Fibroblast of mammary gland (primary cell): ENCODE measurements around the gene LIMA1.
"Not testable (repeated sequence)": the region's sequence is repeated elsewhere in the genome, so short reads cannot be mapped to it uniquely, and the experiment has no call there.

Source experiments
- DNase-seq: peaks from one replicate; pipeline ENCODE4 v3.0.0-alpha.2; 2010; ENCODE audit warnings: low read depth
- H3K4me3 ChIP-seq: 2 replicates; pipeline ENCODE4 v1.5.1; 2011; ENCODE audit warnings: low read depth, mild to moderate bottlenecking, low read length, moderate library complexity; ENCODE audit not compliant: control insufficient read depth
- CTCF ChIP-seq: conservative IDR thresholded peaks from 2 replicates; pipeline ENCODE4 v1.5.1; 2011; ENCODE audit warnings: low read depth, low read length, inconsistent platforms; ENCODE audit not compliant: control insufficient read depth, insufficient read depth

Gene LIMA1

GRCh38 chr12:50317203-50317602 is 33.9 kb upstream of the LIMA1 start:
- H3K4me3 ChIP-seq = no peak overlapping the region
- peak; percentile 3 for TF ChIP-seq CTCF
- peak; percentile 25 for DNase-seq

- DNase-seq = no peak
- H3K4me3 ChIP-seq = no peak overlapping the region
- TF ChIP-seq CTCF = no peak
Measured at GRCh38 chr12:50315803-50316202, 32.5 kb upstream of the LIMA1 start.

- DNase-seq = peak; percentile 78
- H3K4me3 ChIP-seq = no peak overlapping the region
- TF ChIP-seq CTCF = peak; percentile 76
Measured at GRCh38 chr12:50314636-50315312, 31.5 kb upstream of the LIMA1 start.

DNA sequence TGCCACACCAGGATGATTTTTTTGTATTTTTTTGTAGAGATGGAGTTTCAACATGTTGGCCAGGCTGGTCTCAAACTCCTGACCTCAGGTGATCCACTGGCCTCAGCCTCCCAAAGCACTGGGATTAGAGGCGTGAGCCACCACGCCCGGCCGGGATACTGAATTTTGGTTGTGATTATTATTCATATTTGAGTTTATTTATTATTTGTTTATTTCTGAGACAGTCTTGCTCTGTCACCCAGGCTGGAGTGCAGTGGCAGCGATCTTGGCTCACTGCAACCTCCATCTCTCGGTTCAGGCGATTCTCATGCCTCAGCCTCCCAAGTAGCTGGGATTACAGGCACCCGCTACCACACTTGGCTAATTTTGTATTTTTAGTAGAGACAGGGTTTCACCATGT is 30.7 kb upstream of the LIMA1 start:
- DNase-seq, H3K4me3 ChIP-seq: not testable (repeated sequence)

GRCh38 chr12:50313256-50313931 is 30.1 kb upstream of the LIMA1 start:
- H3K4me3 ChIP-seq = no peak overlapping the region
- TF ChIP-seq CTCF = no peak
- DNase-seq = no peak

- peak; percentile 82 for DNase-seq
- H3K4me3 ChIP-seq = not testable (repeated sequence)
Measured at GRCh38 chr12:50311858-50312609, 28.7 kb upstream of the LIMA1 start.

GRCh38 chr12:50309950-50310349 is 26.6 kb upstream of the LIMA1 start:
- no peak for DNase-seq
- TF ChIP-seq CTCF = no peak
- no peak overlapping the region for H3K4me3 ChIP-seq

DNA sequence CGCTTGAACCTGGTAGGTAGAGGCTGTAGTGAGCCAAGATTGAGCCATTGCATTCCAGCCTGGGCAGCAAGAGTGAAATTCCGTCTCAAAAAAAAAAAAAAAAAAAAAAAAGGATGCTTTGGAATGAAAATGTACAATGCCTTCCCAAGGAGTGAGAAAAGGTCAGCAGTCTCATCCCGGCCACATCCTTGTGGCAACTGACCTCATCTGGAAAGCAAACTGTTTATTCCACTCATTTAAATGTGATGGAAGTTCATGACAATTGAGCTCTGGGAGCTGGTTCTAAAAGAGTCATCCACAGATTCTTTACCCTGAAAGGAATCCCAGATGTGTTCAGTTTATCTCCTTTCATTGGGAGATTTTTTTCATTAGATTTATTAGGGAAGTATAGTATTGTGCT is 19.4 kb upstream of the LIMA1 start:
- no peak for TF ChIP-seq CTCF
- peak; percentile 91 for DNase-seq
- no peak overlapping the region for H3K4me3 ChIP-seq
